GM12873 (cell line): ENCODE results near the gene CAPNS1.

ENCODE experiments used
- TF ChIP-seq, protein P1 (sequence below): IDR thresholded peaks from 2 replicates; pipeline ENCODE4 v1.5.1; 2012; ENCODE audit warnings: low read depth, mild to moderate bottlenecking, moderate library complexity, low read length, control low read depth; ENCODE audit not compliant: insufficient read depth; ENCODE audit errors: missing control alignments

The CAPNS1 gene

DNA sequence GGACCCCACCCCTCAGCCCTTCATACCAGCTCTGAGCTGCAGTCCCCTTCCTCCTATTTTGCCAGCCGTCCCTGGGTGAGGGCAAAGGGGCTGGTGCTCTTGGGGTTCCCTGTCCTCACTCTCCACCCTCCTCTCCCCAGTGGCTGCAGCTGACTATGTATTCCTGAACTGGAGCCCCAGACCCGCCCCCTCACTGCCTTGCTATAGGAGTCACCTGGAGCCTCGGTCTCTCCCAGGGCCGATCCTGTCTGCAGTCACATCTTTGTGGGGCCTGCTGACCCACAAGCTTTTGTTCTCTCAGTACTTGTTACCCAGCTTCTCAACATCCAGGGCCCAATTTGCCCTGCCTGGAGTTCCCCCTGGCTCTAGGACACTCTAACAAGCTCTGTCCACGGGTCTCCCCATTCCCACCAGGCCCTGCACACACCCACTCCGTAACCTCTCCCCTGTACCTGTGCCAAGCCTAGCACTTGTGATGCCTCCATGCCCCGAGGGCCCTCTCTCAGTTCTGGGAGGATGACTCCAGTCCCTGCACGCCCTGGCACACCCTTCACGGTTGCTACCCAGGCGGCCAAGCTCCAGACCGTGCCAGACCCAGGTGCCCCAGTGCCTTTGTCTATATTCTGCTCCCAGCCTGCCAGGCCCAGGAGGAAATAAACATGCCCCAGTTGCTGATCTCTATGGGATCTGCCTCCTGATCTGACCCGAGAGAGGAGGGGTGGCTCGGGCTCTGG, 10.0 kb downstream of the CAPNS1 start:
- TF ChIP-seq, protein P1, sequence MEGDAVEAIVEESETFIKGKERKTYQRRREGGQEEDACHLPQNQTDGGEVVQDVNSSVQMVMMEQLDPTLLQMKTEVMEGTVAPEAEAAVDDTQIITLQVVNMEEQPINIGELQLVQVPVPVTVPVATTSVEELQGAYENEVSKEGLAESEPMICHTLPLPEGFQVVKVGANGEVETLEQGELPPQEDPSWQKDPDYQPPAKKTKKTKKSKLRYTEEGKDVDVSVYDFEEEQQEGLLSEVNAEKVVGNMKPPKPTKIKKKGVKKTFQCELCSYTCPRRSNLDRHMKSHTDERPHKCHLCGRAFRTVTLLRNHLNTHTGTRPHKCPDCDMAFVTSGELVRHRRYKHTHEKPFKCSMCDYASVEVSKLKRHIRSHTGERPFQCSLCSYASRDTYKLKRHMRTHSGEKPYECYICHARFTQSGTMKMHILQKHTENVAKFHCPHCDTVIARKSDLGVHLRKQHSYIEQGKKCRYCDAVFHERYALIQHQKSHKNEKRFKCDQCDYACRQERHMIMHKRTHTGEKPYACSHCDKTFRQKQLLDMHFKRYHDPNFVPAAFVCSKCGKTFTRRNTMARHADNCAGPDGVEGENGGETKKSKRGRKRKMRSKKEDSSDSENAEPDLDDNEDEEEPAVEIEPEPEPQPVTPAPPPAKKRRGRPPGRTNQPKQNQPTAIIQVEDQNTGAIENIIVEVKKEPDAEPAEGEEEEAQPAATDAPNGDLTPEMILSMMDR, result no peak

DNA sequence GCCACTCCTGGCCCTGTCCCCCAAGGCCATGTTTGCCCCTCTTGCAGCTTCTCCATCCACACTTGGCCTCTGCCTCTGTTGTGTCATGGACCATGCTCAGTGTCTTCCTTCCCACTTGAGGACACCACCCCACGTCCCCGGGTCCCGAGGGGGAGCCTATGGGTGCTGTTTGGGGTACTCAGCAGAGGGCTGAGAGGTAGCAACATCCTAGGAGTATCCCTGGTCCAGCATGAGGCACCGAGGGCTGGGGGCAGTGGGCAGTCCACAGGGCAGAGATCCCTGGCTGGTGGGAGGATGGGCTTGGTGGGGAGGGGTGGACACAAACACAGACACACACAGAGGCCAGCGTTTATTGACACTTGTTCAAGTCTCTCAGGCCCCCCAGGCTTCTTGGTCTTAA, 10.7 kb downstream of the CAPNS1 start:
- TF ChIP-seq, protein P1, result no peak

DNA sequence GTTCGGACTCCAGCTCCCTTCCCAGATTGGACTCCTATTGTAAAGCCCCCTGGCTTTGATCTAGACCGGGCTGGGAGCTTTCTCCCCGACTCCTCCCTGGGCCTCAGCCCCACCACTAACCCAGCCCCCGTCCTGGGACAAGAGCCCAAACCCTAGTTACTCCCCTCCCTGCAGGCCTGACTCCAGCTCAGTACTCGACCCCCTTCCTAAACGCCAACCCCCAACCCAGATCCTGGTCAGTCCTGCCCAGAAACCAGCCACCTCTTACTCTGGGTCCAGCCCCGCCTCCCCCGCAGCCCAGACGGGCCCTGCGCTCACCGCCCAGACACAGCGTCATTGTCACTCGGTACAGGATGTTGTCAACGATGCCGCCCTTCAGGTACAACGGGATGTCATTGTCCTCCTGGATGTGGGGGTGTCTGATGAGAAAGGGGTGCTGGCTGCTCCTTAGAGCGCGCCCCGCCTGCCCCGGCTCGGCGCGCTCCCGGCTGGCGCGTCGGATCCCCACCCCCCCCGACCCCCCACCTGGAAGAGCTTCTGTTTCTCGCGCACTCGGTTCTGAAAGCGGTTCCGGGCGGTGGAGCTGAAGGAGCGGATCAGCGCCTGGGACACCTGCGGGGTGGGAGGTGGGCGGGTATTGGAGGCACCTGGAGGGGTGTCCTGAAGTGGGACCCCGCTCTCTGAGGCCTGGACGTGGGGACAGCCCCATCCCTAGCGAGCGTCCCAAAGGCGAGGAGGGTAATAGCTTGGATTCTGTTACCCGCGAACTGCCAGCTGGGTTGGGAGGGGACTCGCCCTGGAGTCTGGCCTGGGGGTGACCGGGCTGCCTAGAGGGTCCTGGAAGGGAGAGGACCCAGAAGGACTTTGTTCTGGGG, 11.5 kb downstream of the CAPNS1 start:
- TF ChIP-seq, protein P1, result no peak

DNA sequence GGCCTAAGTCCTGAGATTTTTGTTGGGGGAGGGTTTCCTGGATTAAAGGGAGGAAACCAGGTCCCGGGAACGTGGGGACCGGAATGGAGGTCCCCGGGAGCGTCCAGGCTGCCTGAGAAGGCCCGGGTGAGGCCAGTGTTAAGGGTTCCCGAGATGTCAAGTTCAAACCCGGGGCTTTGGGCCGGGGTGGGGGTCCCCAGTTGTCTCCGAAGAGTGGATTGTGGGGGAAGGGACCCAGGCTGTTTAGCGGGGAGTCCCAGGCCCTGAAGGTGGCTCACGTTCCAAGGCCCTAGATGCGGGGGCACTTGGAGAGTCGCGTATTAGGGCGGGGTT, 12.1 kb downstream of the CAPNS1 start:
- TF ChIP-seq, protein P1, result no peak

DNA sequence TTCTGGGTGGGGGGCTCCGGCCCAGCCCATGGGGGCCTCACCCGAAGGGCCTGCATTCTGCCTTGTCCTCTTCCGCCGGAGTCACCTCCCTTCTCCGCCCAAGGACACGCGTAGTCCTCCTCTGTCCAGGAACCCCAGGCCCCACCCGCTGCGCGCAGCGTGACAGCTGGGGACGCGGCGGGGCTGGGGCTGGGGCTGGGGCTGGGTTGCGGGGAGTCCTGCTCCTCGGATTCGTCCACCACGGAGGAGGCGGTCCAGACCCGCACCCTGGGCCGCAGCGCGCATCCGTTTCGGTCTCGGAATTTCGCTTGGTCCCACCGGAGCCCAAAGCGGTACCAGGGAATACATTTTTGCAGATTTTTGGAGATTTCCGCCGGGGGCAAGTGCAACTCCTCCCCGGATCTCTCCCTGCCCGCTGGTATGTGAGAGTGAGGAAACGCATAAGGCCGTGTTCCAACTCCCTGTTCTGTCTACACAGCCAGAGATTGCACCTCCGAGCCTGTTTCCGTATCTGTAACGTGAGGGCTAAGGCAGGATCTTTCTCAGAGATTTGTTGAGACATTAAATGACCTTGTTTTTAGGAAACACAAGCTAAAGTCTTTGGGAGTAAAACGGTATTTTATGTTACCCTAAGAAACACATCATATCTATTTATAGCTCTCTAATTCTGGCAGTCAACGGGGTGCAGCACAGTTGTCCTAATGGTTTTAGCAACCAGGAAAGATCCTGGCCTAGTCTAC, 12.7 kb downstream of the CAPNS1 start, which contains the start of gene COX7A1:
TSS of gene COX7A1 (minus strand) at position 96 of the 740 bp plus-strand sequence. CDS start at position 56, 40 bp downstream.
- TF ChIP-seq, protein P1, result no peak

DNA sequence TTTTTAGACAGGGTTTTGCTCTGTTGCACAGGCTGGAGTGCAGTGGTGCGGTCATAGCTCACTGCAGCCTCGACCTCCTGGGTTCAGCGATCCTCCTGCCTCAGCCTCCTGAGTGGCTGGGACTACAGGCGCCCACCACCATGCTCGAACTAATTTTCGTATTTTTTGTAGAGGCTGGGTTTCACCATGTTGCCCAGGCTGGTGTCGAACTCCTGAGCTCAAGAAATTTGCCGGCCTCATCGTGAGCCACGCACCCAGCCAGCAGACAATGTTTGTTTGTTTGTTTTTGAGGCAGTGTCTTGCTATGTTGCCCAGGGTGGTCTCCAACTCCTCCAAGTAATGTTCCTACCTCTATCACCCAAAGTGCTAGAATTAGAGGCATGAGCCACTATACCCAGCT, 13.3 kb downstream of the CAPNS1 start:
- TF ChIP-seq, protein P1, result no peak
